Activated effector memory CD4-positive, alpha-beta T cell treated with Interleukin-2 at 50 U/mL for 16 hours (primary cell): ENCODE data around the gene RCAN2.

Source experiments
- DNase-seq: peaks from one replicate; pipeline ENCODE4 v3.0.0-alpha.2; 2020

Gene RCAN2

GRCh38 chr6:46329568-46329967 lies 161.7 kb downstream of the RCAN2 start:
- DNase-seq, result no peak

GRCh38 chr6:46327779-46328178 lies 163.5 kb downstream of the RCAN2 start:
- no peak for DNase-seq

- DNase-seq, result no peak
These were observed 165.4 kb downstream of the RCAN2 start for GRCh38 chr6:46325561-46326530.

- DNase-seq, result no peak
These were observed 166.5 kb downstream of the RCAN2 start for GRCh38 chr6:46324706-46325105.

- no peak for DNase-seq
These were observed 167.2 kb downstream of the RCAN2 start for GRCh38 chr6:46323966-46324622.

GRCh38 chr6:46323312-46323965 lies 167.8 kb downstream of the RCAN2 start:
- DNase-seq, result no peak

- no peak for DNase-seq
These were observed 170.7 kb downstream of the RCAN2 start for GRCh38 chr6:46320505-46320904.

GRCh38 chr6:46315589-46315988 lies 175.7 kb downstream of the RCAN2 start:
- DNase-seq, result no peak

- DNase-seq, result no peak
These were observed 178.6 kb downstream of the RCAN2 start for GRCh38 chr6:46312654-46313053.

GRCh38 chr6:46310196-46310595 lies 181.1 kb downstream of the RCAN2 start:
- no peak for DNase-seq

GRCh38 chr6:46306431-46306830 lies 184.8 kb downstream of the RCAN2 start:
- no peak for DNase-seq

GRCh38 chr6:46305833-46306232 lies 185.4 kb downstream of the RCAN2 start:
- no peak for DNase-seq

GRCh38 chr6:46305236-46305635 lies 186.0 kb downstream of the RCAN2 start:
- DNase-seq, result no peak

GRCh38 chr6:46302816-46303215 lies 188.4 kb downstream of the RCAN2 start:
- DNase-seq, result no peak

GRCh38 chr6:46302176-46302575 lies 189.1 kb downstream of the RCAN2 start:
- no peak for DNase-seq

GRCh38 chr6:46299253-46299652 lies 192.0 kb downstream of the RCAN2 start:
- no peak for DNase-seq

- DNase-seq, result no peak
These were observed 194.7 kb downstream of the RCAN2 start for GRCh38 chr6:46296586-46296985.

GRCh38 chr6:46293641-46294316 lies 197.5 kb downstream of the RCAN2 start:
- DNase-seq, result no peak

GRCh38 chr6:46291880-46292279 lies 199.4 kb downstream of the RCAN2 start:
- no peak for DNase-seq

GRCh38 chr6:46291275-46291633 lies 200.0 kb downstream of the RCAN2 start:
- DNase-seq, result no peak

- DNase-seq, result no peak
These were observed 200.6 kb downstream of the RCAN2 start for GRCh38 chr6:46290421-46291274.

GRCh38 chr6:46289898-46290297 lies 201.4 kb downstream of the RCAN2 start:
- no peak for DNase-seq
